IMR-90 (cell line): ENCODE measurements around the gene COL4A2. TPM values are rescaled to one million over a fixed set of nuclear protein-coding genes. Genes with fewer than 3 reads are reported as not detected.

Experiments used
- ATAC-seq: fragments of 200-7000 bp; cut with Tn5 transposase; 2 replicates; pipeline ENCODE4 v1.9.1; 2020; ENCODE audit warnings: low read depth, mild to moderate bottlenecking, moderate library complexity
- BruUV-seq: library from RNA; stranded (reverse); fragments of 400-500 nt; replicated peaks from 2 replicates; lab custom pipeline; 2021; lab: Mats Ljungman, UMichigan
- CTCF ChIA-PET: fragments of 300-600 bp; formaldehyde crosslinking; extraction: SDS; loops from one replicate; lab custom pipeline; 2021; ENCODE audit warnings: antibody characterized with exemption; lab: Yijun Ruan, JAX
- POLR2A ChIA-PET: fragments of 300-600 bp; sonication (Branson Sonifier 250); formaldehyde crosslinking; loops from one replicate; lab custom pipeline; 2022; ENCODE audit warnings: antibody characterized with exemption; ENCODE audit not compliant: unreplicated experiment; lab: Charles Lee
- DNase-seq: peaks from one replicate; pipeline ENCODE4 v3.0.0; 2013
- H2AFZ ChIP-seq: replicated peaks from 2 replicates; pipeline ENCODE3; 2013; ENCODE audit warnings: low read length, mild to moderate bottlenecking; ENCODE audit not compliant: poor library complexity
- H2AK5ac ChIP-seq: 2 replicates; pipeline ENCODE4 v1.6.1; 2013; ENCODE audit warnings: low read depth, low read length, inconsistent platforms
- H2AK9ac ChIP-seq: replicated peaks from 2 replicates; pipeline ENCODE3; 2013; ENCODE audit warnings: mild to moderate bottlenecking, low read depth, low read length, moderate library complexity; ENCODE audit not compliant: poor library complexity
- H2BK120ac ChIP-seq: 2 replicates; pipeline ENCODE4 v1.6.1; 2013; ENCODE audit warnings: low read depth, low read length, inconsistent platforms
- H2BK15ac ChIP-seq: 3 replicates; pipeline ENCODE4 v1.6.1; 2013; ENCODE audit warnings: low read depth, low read length, inconsistent platforms
- H2BK20ac ChIP-seq: 2 replicates; pipeline ENCODE4 v1.6.1; 2013; ENCODE audit warnings: low read depth, mild to moderate bottlenecking, inconsistent platforms, low read length, moderate library complexity
- H2BK5ac ChIP-seq: 2 replicates; pipeline ENCODE4 v1.6.1; 2013; ENCODE audit warnings: mild to moderate bottlenecking, low read depth, low read length, inconsistent platforms; ENCODE audit not compliant: poor library complexity, severe bottlenecking
- H3K14ac ChIP-seq: replicated peaks from 2 replicates; pipeline ENCODE4 v1.6.1; 2013; ENCODE audit warnings: low read depth, low read length, inconsistent platforms
- H3K18ac ChIP-seq: 2 replicates; pipeline ENCODE4 v1.6.1; 2013; ENCODE audit warnings: low read depth, low read length, control low read depth
- H3K23ac ChIP-seq: 2 replicates; pipeline ENCODE4 v1.6.1; 2013; ENCODE audit warnings: low read depth, low read length, inconsistent platforms
- H3K27ac ChIP-seq: 2 replicates; pipeline ENCODE4 v1.5.1; 2013; ENCODE audit warnings: mild to moderate bottlenecking, control low read depth, low read length; ENCODE audit not compliant: insufficient read depth
- H3K27me3 ChIP-seq: 2 replicates; pipeline ENCODE4 v1.6.1; 2013; ENCODE audit warnings: low read length; ENCODE audit not compliant: control insufficient read depth, insufficient read depth
- H3K36me3 ChIP-seq: 2 replicates; pipeline ENCODE4 v1.6.1; 2013; ENCODE audit warnings: low read length, mixed read lengths; ENCODE audit not compliant: control insufficient read depth, insufficient read depth
- H3K4ac ChIP-seq: 2 replicates; pipeline ENCODE4 v1.6.1; 2013; ENCODE audit warnings: low read depth, low read length, inconsistent platforms
- H3K4me1 ChIP-seq: 2 replicates; pipeline ENCODE4 v1.6.1; 2013; ENCODE audit warnings: low read length, mixed read lengths; ENCODE audit not compliant: control insufficient read depth, insufficient read depth
- H3K4me2 ChIP-seq: 2 replicates; pipeline ENCODE4 v1.6.1; 2013; ENCODE audit warnings: low read depth, mild to moderate bottlenecking, control low read depth, low read length, moderate library complexity
- H3K4me3 ChIP-seq: 2 replicates; pipeline ENCODE4 v1.5.1; 2013; ENCODE audit warnings: low read depth, mild to moderate bottlenecking, control low read depth, low read length, moderate library complexity; ENCODE audit not compliant: insufficient read depth
- H3K56ac ChIP-seq: 2 replicates; pipeline ENCODE4 v1.6.1; 2013; ENCODE audit warnings: low read length, inconsistent platforms; ENCODE audit not compliant: insufficient read depth; ENCODE audit errors: extremely low read depth
- H3K79me1 ChIP-seq, 2 experiments: 2 replicates each; pipeline ENCODE4 v1.6.1; 2013; ENCODE audit warnings: low read length in 2 of 2, inconsistent platforms in 1 of 2, low read depth in 1 of 2
- H3K9ac ChIP-seq: 2 replicates; pipeline ENCODE4 v1.6.1; 2013; ENCODE audit warnings: low read depth, low read length, control low read depth
- H3K9me1 ChIP-seq: 2 replicates; pipeline ENCODE4 v1.6.1; 2013; ENCODE audit warnings: low read length, inconsistent platforms; ENCODE audit not compliant: insufficient read depth
- H3K9me3 ChIP-seq: 2 replicates; pipeline ENCODE4 v1.6.1; 2013; ENCODE audit warnings: low read length; ENCODE audit not compliant: control insufficient read depth, insufficient read depth
- H4K20me1 ChIP-seq: 2 replicates; pipeline ENCODE4 v1.6.1; 2013; ENCODE audit warnings: low read length, inconsistent platforms; ENCODE audit not compliant: insufficient read depth
- H4K5ac ChIP-seq: 2 replicates; pipeline ENCODE4 v1.6.1; 2013; ENCODE audit warnings: mild to moderate bottlenecking, low read depth, low read length, control low read depth
- H4K8ac ChIP-seq, 2 experiments: 2 replicates each; pipeline ENCODE4 v1.6.1; 2013; ENCODE audit warnings: low read depth in 2 of 2, low read length in 2 of 2, control low read depth in 1 of 2, inconsistent platforms in 1 of 2
- H4K91ac ChIP-seq: 2 replicates; pipeline ENCODE4 v1.6.1; 2013; ENCODE audit warnings: low read depth, low read length, inconsistent platforms; ENCODE audit not compliant: insufficient read depth
- BHLHE40 ChIP-seq: fragments of 150-350 bp; IDR thresholded peaks from 2 replicates; pipeline ENCODE4 v1.6.1; 2016; ENCODE audit warnings: mild to moderate bottlenecking, low read depth, low read length
- CHD1 ChIP-seq: IDR thresholded peaks from 2 replicates; pipeline ENCODE4 v1.6.1; 2012; ENCODE audit warnings: low read depth, low read length, improper control_type of control experiment
- RCOR1 ChIP-seq: IDR thresholded peaks from 2 replicates; pipeline ENCODE4 v1.6.1; 2012; ENCODE audit warnings: mild to moderate bottlenecking, low read length, improper control_type of control experiment; ENCODE audit not compliant: insufficient replicate concordance
- RFX5 ChIP-seq: IDR thresholded peaks from 2 replicates; pipeline ENCODE4 v1.8.0; 2012; ENCODE audit warnings: low read depth, mild to moderate bottlenecking, low read length, moderate library complexity
- WGBS, 2 experiments: methylation state at CpG; one replicate each; pipeline versions ENCODE4 v1.1.5 to v1.1.7; 2013; ENCODE audit warnings: missing lambda C conversion rate in 2 of 2; ENCODE audit not compliant: insufficient read length in 1 of 2; ENCODE audit errors: extremely low coverage in 2 of 2; 5-methylcytosine and 5-hydroxymethylcytosine counted together
- dilution Hi-C: fragments of 300-500 bp; cut with HindIII; formaldehyde crosslinking; loops from one replicate; pipeline ENCODE4 v1.14.3; 2018; ENCODE audit warnings: low sequenced_read_pairs; ENCODE audit not compliant: unreplicated experiment
- in situ Hi-C: fragments of 300-500 bp; cut with MboI; formaldehyde crosslinking; loops from 3 replicates; pipeline ENCODE4 v1.14.3; 2019; ENCODE audit warnings: low sequenced_read_pairs, inconsistent platforms, mixed read lengths
- intact Hi-C: fragments of 100-400 bp; cut with micrococcal nuclease; formaldehyde crosslinking; loops from 2 replicates; pipeline ENCODE4 v1.10.0; 2022
- polyA plus RNA-seq, 3 experiments: library from polyadenylated mRNA; depleted of rRNA; stranded (reverse); fragments of >200 nt; gene quantifications; 2 replicates each; pipeline ENCODE4 v1.2.3, GENCODE V29; 2012; ENCODE audit warnings: low replicate concordance in 1 of 3
- total RNA-seq: library from RNA; depleted of rRNA; stranded (reverse); fragments of >200 nt; gene quantifications from 2 replicates; pipeline ENCODE4 v1.2.3, GENCODE V29; 2012
- TF ChIP-seq, protein P1 (sequence below): fragments of 150-350 bp; IDR thresholded peaks from 2 replicates; pipeline ENCODE4 v1.6.1; 2016; ENCODE audit warnings: low read depth, mild to moderate bottlenecking, low read length, moderate library complexity, borderline replicate concordance

The COL4A2 gene
- total and polyA plus RNA-seq, 2 of the 4 experiments (the other 2 are of a cell fraction) = 90.7 to 457 TPM

DNA sequence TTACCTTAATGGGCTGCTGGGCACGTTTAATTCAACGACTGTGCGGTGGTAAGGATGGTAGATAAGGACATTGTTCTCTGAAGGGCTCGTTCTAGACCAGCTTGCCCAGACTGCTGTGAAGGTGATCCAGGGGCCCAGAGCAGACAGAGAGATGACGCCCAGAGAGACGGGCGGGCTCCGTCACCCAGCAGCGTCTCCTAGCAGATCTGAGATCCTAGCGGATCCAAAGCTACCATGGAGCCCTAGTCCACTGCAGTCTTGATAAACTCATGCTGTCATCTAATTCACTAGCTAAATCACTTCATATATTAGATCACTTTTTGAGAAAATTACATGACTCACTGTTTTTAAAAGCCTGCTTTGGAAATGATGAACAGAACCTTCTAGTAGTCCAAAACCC, 21.5 kb downstream of the COL4A2 start:
- ATAC-seq (no peak), DNase-seq (no peak)
- peak overlapping the region; percentile 95 for H2BK5ac ChIP-seq
- no peak overlapping the region for H3K56ac ChIP-seq
- H3K4me3 ChIP-seq = no peak overlapping the region
- H4K91ac ChIP-seq = peak overlapping the region; percentile 34; the same call in 1 of the 2 replicates
- peak overlapping the region; percentile 8; the same call in 1 of the 2 replicates for H3K27ac ChIP-seq
- no peak overlapping the region for H2AFZ ChIP-seq
- H3K79me1 ChIP-seq = peaks cover 39 to 90% of the 10 kb centered on the region in 2 experiments
- peak overlapping the region; percentile 47 for H2AK9ac ChIP-seq
- H2BK120ac ChIP-seq = peak overlapping the region; percentile 35; the same call in 1 of the 2 replicates
- H3K27me3 ChIP-seq = no peaks in the 10 kb centered on the region
- peak overlapping the region; percentile 37 for H3K4ac ChIP-seq
- H3K14ac ChIP-seq = peak overlapping the region; percentile 27; the same call in 1 of the 2 replicates
- dilution Hi-C loops (no loop called here), intact Hi-C loops (no loop called here), in situ Hi-C loops (no loop called here)
- H2BK15ac ChIP-seq = peak overlapping the region; percentile 7; the same call in 1 of the 3 replicates
- POLR2A ChIA-PET = no interaction called here
- peaks cover 58% of the 10 kb centered on the region for H3K9me1 ChIP-seq
- H2BK20ac ChIP-seq = 0 out of 2 replicates have a peak overlapping the region, but pooled peaks have one; percentile 39
- peaks cover 21% of the 10 kb centered on the region for H3K36me3 ChIP-seq
- no peaks in the 10 kb centered on the region for H3K9me3 ChIP-seq
- no CpG with 5 or more reads among the region's 10 CpGs for WGBS, 2 experiments
- CTCF ChIA-PET = interaction anchor here (1.3 kb wide), 1 partner anchor 83 kb away, joined by 5 read pairs; no protein-coding TSS in a partner anchor
- H4K20me1 ChIP-seq = peaks cover 54% of the 10 kb centered on the region
- peak overlapping the region; percentile 80; the same call in 1 of the 2 replicates for H2AK5ac ChIP-seq
- peak overlapping the region in 1 of 2 experiments; percentile 36; a peak in 2 of 4 replicates for H4K8ac ChIP-seq
- no peak overlapping the region for H3K18ac ChIP-seq
- H4K5ac ChIP-seq = no peak overlapping the region
- H3K4me2 ChIP-seq = no peak overlapping the region
- no peak overlapping the region for H3K9ac ChIP-seq
- peaks cover 58% of the 10 kb centered on the region for H3K4me1 ChIP-seq
- BruUV-seq = no TSS peak
- H3K23ac ChIP-seq = no peak overlapping the region
- TF ChIP-seq CHD1 = no peak
- TF ChIP-seq RFX5 = no peak
- TF ChIP-seq BHLHE40 = no peak
- TF ChIP-seq, protein P1, sequence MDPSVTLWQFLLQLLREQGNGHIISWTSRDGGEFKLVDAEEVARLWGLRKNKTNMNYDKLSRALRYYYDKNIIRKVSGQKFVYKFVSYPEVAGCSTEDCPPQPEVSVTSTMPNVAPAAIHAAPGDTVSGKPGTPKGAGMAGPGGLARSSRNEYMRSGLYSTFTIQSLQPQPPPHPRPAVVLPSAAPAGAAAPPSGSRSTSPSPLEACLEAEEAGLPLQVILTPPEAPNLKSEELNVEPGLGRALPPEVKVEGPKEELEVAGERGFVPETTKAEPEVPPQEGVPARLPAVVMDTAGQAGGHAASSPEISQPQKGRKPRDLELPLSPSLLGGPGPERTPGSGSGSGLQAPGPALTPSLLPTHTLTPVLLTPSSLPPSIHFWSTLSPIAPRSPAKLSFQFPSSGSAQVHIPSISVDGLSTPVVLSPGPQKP = no peak
- TF ChIP-seq RCOR1 = no peak
